H1 (cell line): ENCODE measurements around the gene PLEKHG3. TPM values are rescaled to one million over a fixed set of nuclear protein-coding genes. Genes with fewer than 3 reads are reported as not detected.

Experiments used
- CTCF ChIA-PET: fragments of 300-600 bp; sonication (Branson Sonifier 250); formaldehyde crosslinking; loops from one replicate; lab custom pipeline; 2021; ENCODE audit not compliant: partially characterized antibody; lab: Charles Lee
- POLR2A ChIA-PET: fragments of 300-600 bp; sonication (Branson Sonifier 250); formaldehyde crosslinking; loops from one replicate; lab custom pipeline; 2021; ENCODE audit warnings: inconsistent platforms; ENCODE audit not compliant: partially characterized antibody; lab: Charles Lee
- DNase-seq, 2 experiments: peaks; one replicate each; pipeline versions ENCODE4 v3.0.0 to v3.0.0-alpha.2; 2010 to 2022; ENCODE audit warnings: low spot score in 2 of 2, low read depth in 1 of 2, mixed read lengths in 1 of 2
- FAIRE-seq: peaks from 2 replicates; lab custom pipeline; 2011; peaks lifted over from hg19 to GRCh38; lab: Jason Lieb, UNC
- H2AFZ ChIP-seq: 2 replicates; pipeline ENCODE4 v1.8.1; 2012; ENCODE audit warnings: low read length, inconsistent platforms
- H2AK5ac ChIP-seq: 2 replicates; pipeline ENCODE4 v1.6.1; 2013; ENCODE audit warnings: low read depth, low read length
- H2BK120ac ChIP-seq: replicated peaks from 2 replicates; pipeline ENCODE3; 2013; ENCODE audit warnings: low read depth, low read length, inconsistent platforms
- H2BK12ac ChIP-seq: 2 replicates; pipeline ENCODE4 v1.6.1; 2013; ENCODE audit warnings: low read depth, low read length
- H2BK15ac ChIP-seq: 2 replicates; pipeline ENCODE4 v1.6.1; 2013; ENCODE audit warnings: low read length
- H2BK20ac ChIP-seq: 2 replicates; pipeline ENCODE4 v1.6.1; 2013; ENCODE audit warnings: low read length
- H2BK5ac ChIP-seq: 2 replicates; pipeline ENCODE4 v1.6.1; 2013; ENCODE audit warnings: low read depth, low read length
- H3K14ac ChIP-seq: 2 replicates; pipeline ENCODE4 v1.6.1; 2013; ENCODE audit warnings: inconsistent platforms; ENCODE audit not compliant: insufficient read length
- H3K18ac ChIP-seq: 2 replicates; pipeline ENCODE4 v1.6.1; 2013; ENCODE audit warnings: low read length; ENCODE audit errors: extremely low read depth
- H3K23ac ChIP-seq: 2 replicates; pipeline ENCODE4 v1.6.1; 2013; ENCODE audit warnings: inconsistent platforms; ENCODE audit not compliant: insufficient read length
- H3K23me2 ChIP-seq: 2 replicates; pipeline ENCODE4 v1.6.1; 2013; ENCODE audit warnings: low read depth, low read length
- H3K27ac ChIP-seq: 2 replicates; pipeline ENCODE4 v1.6.1; 2011; ENCODE audit warnings: low read depth, low read length, inconsistent platforms
- H3K27me3 ChIP-seq, 4 experiments: replicated peaks in 1 of 4; 1 replicate in 1 of 4; 2 replicates in 3 of 4; pipeline versions ENCODE4 v1.6.1 to v1.8.1; 2011 to 2013; ENCODE audit warnings: low read length in 3 of 4, mild to moderate bottlenecking in 3 of 4, inconsistent platforms in 2 of 4, mixed read lengths in 2 of 4, moderate library complexity in 1 of 4; ENCODE audit not compliant: control insufficient read depth in 3 of 4, insufficient read depth in 3 of 4; ENCODE audit errors: extremely low read depth in 1 of 4
- H3K36me3 ChIP-seq, 4 experiments: 2 replicates each; pipeline versions ENCODE4 v1.6.1 to v1.8.1; 2011 to 2013; ENCODE audit warnings: mild to moderate bottlenecking in 4 of 4, low read length in 3 of 4, moderate library complexity in 2 of 4, control low read depth in 1 of 4, inconsistent platforms in 1 of 4; ENCODE audit not compliant: insufficient read depth in 4 of 4, control insufficient read depth in 2 of 4
- H3K4ac ChIP-seq: replicated peaks from 2 replicates; pipeline ENCODE3; 2013; ENCODE audit warnings: low read length, low read depth, mixed read lengths, inconsistent platforms; ENCODE audit not compliant: insufficient read length
- H3K4me1 ChIP-seq, 4 experiments: replicated peaks in 1 of 4; 1 replicate in 1 of 4; 2 replicates in 3 of 4; pipeline versions ENCODE4 v1.6.1 to v1.8.1; 2011 to 2013; ENCODE audit warnings: low read length in 3 of 4, inconsistent platforms in 2 of 4, mixed read lengths in 1 of 4; ENCODE audit not compliant: insufficient read depth in 4 of 4, control insufficient read depth in 3 of 4
- H3K4me2 ChIP-seq, 2 experiments: 2 replicates each; pipeline versions ENCODE4 v1.6.1 to v1.8.1; 2011 to 2013; ENCODE audit warnings: low read depth in 2 of 2, low read length in 2 of 2, control low read depth in 1 of 2, inconsistent platforms in 1 of 2, mild to moderate bottlenecking in 1 of 2; ENCODE audit not compliant: insufficient read depth in 1 of 2
- H3K4me3 ChIP-seq, 4 experiments: fragments of 200-600, 300-600 bp in 1 of 4; sonication (generic), shearing (Covaris generic), sonication (Bioruptor Twin) in 1 of 4; 2 replicates each; pipeline versions ENCODE4 v1.5.1 to v1.8.1; 2011 to 2016; ENCODE audit warnings: low read length in 4 of 4, low read depth in 3 of 4, control low read depth in 2 of 4, inconsistent platforms in 2 of 4, mild to moderate bottlenecking in 2 of 4, mixed read lengths in 1 of 4, moderate library complexity in 1 of 4; ENCODE audit not compliant: insufficient read depth in 2 of 4; ENCODE audit errors: extremely low read depth in 1 of 4
- H3K56ac ChIP-seq: replicated peaks from 2 replicates; pipeline ENCODE3; 2013; ENCODE audit warnings: low read depth, mild to moderate bottlenecking, mixed read lengths, low read length, inconsistent platforms; ENCODE audit not compliant: insufficient read length
- H3K79me1 ChIP-seq: 2 replicates; pipeline ENCODE4 v1.6.1; 2013; ENCODE audit warnings: low read depth, low read length, control low read depth
- H3K79me2 ChIP-seq, 2 experiments: 2 replicates each; pipeline versions ENCODE4 v1.6.1 to v1.8.1; 2012 to 2013; ENCODE audit warnings: low read length in 2 of 2, mild to moderate bottlenecking in 2 of 2, inconsistent platforms in 1 of 2; ENCODE audit not compliant: insufficient read depth in 2 of 2, control insufficient read depth in 1 of 2
- H3K9ac ChIP-seq, 4 experiments: replicated peaks in 1 of 4; 1 replicate in 1 of 4; 2 replicates in 3 of 4; pipeline versions ENCODE4 v1.6.1 to v1.8.1; 2011 to 2013; ENCODE audit warnings: low read depth in 3 of 4, low read length in 3 of 4, control low read depth in 2 of 4, mild to moderate bottlenecking in 2 of 4, moderate library complexity in 2 of 4, inconsistent platforms in 1 of 4; ENCODE audit errors: extremely low read depth in 1 of 4
- H3K9me3 ChIP-seq, 2 experiments: 2 replicates each; pipeline versions ENCODE4 v1.6.1 to v1.8.1; 2012 to 2013; ENCODE audit warnings: mild to moderate bottlenecking in 2 of 2, moderate library complexity in 2 of 2, control low read depth in 1 of 2, inconsistent platforms in 1 of 2, low read depth in 1 of 2, low read length in 1 of 2, mixed read lengths in 1 of 2; ENCODE audit not compliant: insufficient read depth in 2 of 2
- H4K20me1 ChIP-seq, 2 experiments: replicated peaks in 1 of 2; 2 replicates each; pipeline versions ENCODE3 to v1.8.1; 2011 to 2013; ENCODE audit warnings: inconsistent platforms in 2 of 2, low read length in 2 of 2, mild to moderate bottlenecking in 1 of 2; ENCODE audit not compliant: insufficient read depth in 2 of 2, control insufficient read depth in 1 of 2
- H4K5ac ChIP-seq: 2 replicates; pipeline ENCODE4 v1.6.1; 2013; ENCODE audit warnings: low read length, low read depth, mixed read lengths, inconsistent platforms; ENCODE audit not compliant: insufficient read length
- H4K8ac ChIP-seq: 2 replicates; pipeline ENCODE4 v1.8.0; 2013; ENCODE audit warnings: mild to moderate bottlenecking, moderate library complexity, low read length, inconsistent platforms; ENCODE audit not compliant: insufficient read depth; ENCODE audit errors: extremely low read depth
- H4K91ac ChIP-seq: replicated peaks from 2 replicates; pipeline ENCODE3; 2013; ENCODE audit warnings: low read length, mixed read lengths, inconsistent platforms; ENCODE audit not compliant: insufficient read length
- EGR1 ChIP-seq: IDR thresholded peaks from 2 replicates; pipeline ENCODE4 v1.6.1; 2011; ENCODE audit warnings: low read depth, low read length, borderline replicate concordance
- SP4 ChIP-seq: IDR thresholded peaks from 2 replicates; pipeline ENCODE4 v1.6.1; 2012; ENCODE audit warnings: low read length, inconsistent platforms
- WGBS, 2 experiments: shearing (Covaris generic) in 1 of 2; methylation state at CpG; one replicate each; pipeline versions ENCODE4 v1.1.6 to v1.1.7; 2013 to 2015; ENCODE audit warnings: low lambda C conversion rate in 2 of 2, mixed read lengths in 2 of 2, inconsistent platforms in 1 of 2, low coverage in 1 of 2, missing lambda C conversion rate in 1 of 2; ENCODE audit not compliant: insufficient replicate concordance in 2 of 2, insufficient coverage in 1 of 2, insufficient read length in 1 of 2; ENCODE audit errors: extremely low coverage in 1 of 2, missing lambda C conversion rate in 1 of 2; 5-methylcytosine and 5-hydroxymethylcytosine counted together
- polyA plus RNA-seq, 7 experiments: library from polyadenylated mRNA; depleted of rRNA in 3 of 7; stranded (reverse) in 5 of 7; unstranded in 2 of 7; fragments of >200 nt in 5 of 7; fragments of 200-250 nt in 2 of 7; gene quantifications; 1 replicate in 5 of 7; 2 replicates in 1 of 7; 4 replicates in 1 of 7; pipeline versions ENCODE4 v1.2.1 to v1.2.3, GENCODE V29; 2011 to 2013; ENCODE audit warnings: missing spikeins in 2 of 7, mixed read lengths in 2 of 7
- total RNA-seq: library from RNA; stranded (reverse); fragmentation: NEBNext Ultra II Directional; extraction: Animal tissue kit (Norgen Biotek cat#: 25700); gene quantifications from 2 replicates; pipeline ENCODE4 v1.2.1, GENCODE V29; 2021

PLEKHG3 gene
- total and polyA plus RNA-seq, 2 of the 8 experiments (the other 6 are each of a cell fraction or from before 2014, with no cell fraction given), result 43.4 to 90.6 TPM

GRCh38 chr14:64773577-64773976 is 69.4 kb downstream of the PLEKHG3 start:
- Histone ChIP-seq H4K5ac (no peak overlapping the region), H3K4me1 (no peaks in the 10 kb centered on the region; a peak in 1 of 7 replicates), H3K4me3 (no peak overlapping the region), H3K27me3 (no peaks in the 10 kb centered on the region), H2BK12ac (no peak overlapping the region), H2BK15ac (no peak overlapping the region), H3K14ac (no peak overlapping the region), H3K9me3 (peaks cover 15 to 26% of the 10 kb centered on the region in 2 experiments), H2BK20ac (no peak overlapping the region), H2AFZ (no peak overlapping the region), H3K27ac (no peak overlapping the region), H3K23ac (no peak overlapping the region), H4K20me1 (no peaks in the 10 kb centered on the region), H2BK5ac (no peak overlapping the region), H4K91ac (no peak overlapping the region), H2BK120ac (no peak overlapping the region), H3K56ac (no peak overlapping the region), H3K36me3 (no peaks in the 10 kb centered on the region), H3K9ac (no peak overlapping the region), H2AK5ac (0 out of 2 replicates have a peak overlapping the region, but pooled peaks have one; percentile 3), H3K4ac (no peak overlapping the region), H3K79me1 (no peaks in the 10 kb centered on the region), H4K8ac (no peak overlapping the region), H3K79me2 (no peaks in the 10 kb centered on the region), H3K18ac (no peak overlapping the region), H3K23me2 (no peaks in the 10 kb centered on the region), H3K4me2 (no peak overlapping the region)
- DNase-seq (no peak), FAIRE-seq (no peak)
- ChIA-PET CTCF (interaction anchor here (0.8 to 9.1 kb wide), 16 partner anchors 8 to 137 kb away, joined by 3 to 96 read pairs (median 8); no protein-coding TSS in a partner anchor), POLR2A (no interaction called here)
- WGBS, 2 experiments, result 94% methylated on average over 3 of the region's 3 CpGs; no CpG with 5 or more reads in 1 of the 2 experiments
- no peak for TF ChIP-seq EGR1
- no peak for TF ChIP-seq SP4
